AG04450 (cell line): ENCODE results near the gene SPON1. TPM values are rescaled to one million over a fixed set of nuclear protein-coding genes. Genes with fewer than 3 reads are reported as not detected.

ENCODE experiments used
- CTCF ChIA-PET: fragments of 300-600, 350-600 bp; formaldehyde crosslinking; extraction: SDS; loops from one replicate; lab custom pipeline; 2022; ENCODE audit warnings: antibody characterized with exemption, inconsistent platforms; lab: Charles Lee
- POLR2A ChIA-PET: fragments of 350-600 bp; formaldehyde crosslinking; extraction: SDS; loops from one replicate; lab custom pipeline; 2021; ENCODE audit warnings: antibody characterized with exemption, inconsistent platforms; lab: Yijun Ruan, JAX
- DNase-seq: peaks from one replicate; pipeline ENCODE4 v3.0.0-alpha.2; 2011; ENCODE audit warnings: low read depth, low spot score
- H3K27ac ChIP-seq: one replicate; pipeline ENCODE4 v1.5.1; 2012; ENCODE audit warnings: low read depth, low read length, control low read depth
- H3K27me3 ChIP-seq: one replicate; pipeline ENCODE4 v1.6.0; 2012; ENCODE audit warnings: low read length; ENCODE audit not compliant: control insufficient read depth, insufficient read depth
- H3K4me3 ChIP-seq: 2 replicates; pipeline ENCODE4 v1.5.1; 2011; ENCODE audit warnings: mild to moderate bottlenecking, low read depth, low read length, control low read depth
- H3K9me3 ChIP-seq: 2 replicates; pipeline ENCODE4 v1.5.1; 2012; ENCODE audit warnings: low read length; ENCODE audit not compliant: control insufficient read depth, insufficient read depth
- CTCF ChIP-seq: IDR thresholded peaks from 2 replicates; pipeline ENCODE4 v1.5.1; 2011; ENCODE audit warnings: low read depth, low read length, control low read depth, inconsistent platforms
- polyA plus RNA-seq: library from polyadenylated mRNA; depleted of rRNA; stranded (reverse); fragments of >200 nt; gene quantifications from 2 replicates; pipeline ENCODE4 v1.2.3, GENCODE V29; 2011

SPON1 gene
- polyA plus RNA-seq, 1 experiment = 0.53 TPM

- ChIA-PET CTCF (interaction anchor here (1.5 kb wide), 1 partner anchor 195 kb away, joined by 12 read pairs; no protein-coding TSS in a partner anchor), POLR2A (no interaction called here)
- H3K27me3 ChIP-seq = peaks cover 6% of the 10 kb centered on the region
- no peak for TF ChIP-seq CTCF
- DNase-seq = no peak
- no peak overlapping the region for H3K27ac ChIP-seq
- H3K4me3 ChIP-seq = no peak overlapping the region
- H3K9me3 ChIP-seq = no peaks in the 10 kb centered on the region; the same call in 1 of the 2 replicates
Measured at GRCh38 chr11:14259878-14260277, 297.4 kb downstream of the SPON1 start.

GRCh38 chr11:14261066-14261465 is 298.5 kb downstream of the SPON1 start:
- H3K9me3 ChIP-seq = no peaks in the 10 kb centered on the region; the same call in 1 of the 2 replicates
- H3K27me3 ChIP-seq = peaks cover 5% of the 10 kb centered on the region
- DNase-seq = no peak
- no peak overlapping the region for H3K4me3 ChIP-seq
- POLR2A ChIA-PET = no interaction called here
- TF ChIP-seq CTCF = no peak
- CTCF ChIA-PET = interaction anchor here (1.5 kb wide), 1 partner anchor 194 kb away, joined by 12 read pairs; no protein-coding TSS in a partner anchor
- H3K27ac ChIP-seq = no peak overlapping the region

GRCh38 chr11:14262271-14262846 is 299.8 kb downstream of the SPON1 start:
- Histone ChIP-seq H3K9me3 (no peaks in the 10 kb centered on the region; the same call in 1 of the 2 replicates), H3K27me3 (no peaks in the 10 kb centered on the region), H3K27ac (no peak overlapping the region), H3K4me3 (no peak overlapping the region)
- TF ChIP-seq CTCF = no peak
- DNase-seq = no peak
- ChIA-PET POLR2A (no interaction called here), CTCF (no interaction called here)

GRCh38 chr11:14264966-14265365 is 302.4 kb downstream of the SPON1 start:
- ChIA-PET POLR2A (no interaction called here), CTCF (interaction anchor here (4.0 kb wide), 1 partner anchor 190 kb away, joined by 11 read pairs; no protein-coding TSS in a partner anchor)
- TF ChIP-seq CTCF = no peak
- Histone ChIP-seq H3K9me3 (no peaks in the 10 kb centered on the region), H3K27ac (no peak overlapping the region), H3K27me3 (no peaks in the 10 kb centered on the region), H3K4me3 (no peak overlapping the region)
- no peak for DNase-seq

- H3K27me3 ChIP-seq = no peaks in the 10 kb centered on the region
- no peak for TF ChIP-seq CTCF
- no peak overlapping the region for H3K4me3 ChIP-seq
- POLR2A ChIA-PET = no interaction called here
- no peak for DNase-seq
- H3K27ac ChIP-seq = no peak overlapping the region
- CTCF ChIA-PET = interaction anchor here (0.6 to 4.0 kb wide), 2 partner anchors 189 to 803 kb away, joined by 4 to 11 read pairs; no protein-coding TSS in a partner anchor
- no peaks in the 10 kb centered on the region for H3K9me3 ChIP-seq
Measured at GRCh38 chr11:14266622-14267021, 304.1 kb downstream of the SPON1 start.
